Measurements from ENCODE around the gene CD209. TPM values are rescaled to one million over a fixed set of nuclear protein-coding genes. Genes with fewer than 3 reads are reported as not detected.

Gene CD209, protein sequence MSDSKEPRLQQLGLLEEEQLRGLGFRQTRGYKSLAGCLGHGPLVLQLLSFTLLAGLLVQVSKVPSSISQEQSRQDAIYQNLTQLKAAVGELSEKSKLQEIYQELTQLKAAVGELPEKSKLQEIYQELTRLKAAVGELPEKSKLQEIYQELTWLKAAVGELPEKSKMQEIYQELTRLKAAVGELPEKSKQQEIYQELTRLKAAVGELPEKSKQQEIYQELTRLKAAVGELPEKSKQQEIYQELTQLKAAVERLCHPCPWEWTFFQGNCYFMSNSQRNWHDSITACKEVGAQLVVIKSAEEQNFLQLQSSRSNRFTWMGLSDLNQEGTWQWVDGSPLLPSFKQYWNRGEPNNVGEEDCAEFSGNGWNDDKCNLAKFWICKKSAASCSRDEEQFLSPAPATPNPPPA
- not detected in 2 replicates for polyA plus RNA-seq
- polyA minus RNA-seq: not detected in 2 replicates

DNA sequence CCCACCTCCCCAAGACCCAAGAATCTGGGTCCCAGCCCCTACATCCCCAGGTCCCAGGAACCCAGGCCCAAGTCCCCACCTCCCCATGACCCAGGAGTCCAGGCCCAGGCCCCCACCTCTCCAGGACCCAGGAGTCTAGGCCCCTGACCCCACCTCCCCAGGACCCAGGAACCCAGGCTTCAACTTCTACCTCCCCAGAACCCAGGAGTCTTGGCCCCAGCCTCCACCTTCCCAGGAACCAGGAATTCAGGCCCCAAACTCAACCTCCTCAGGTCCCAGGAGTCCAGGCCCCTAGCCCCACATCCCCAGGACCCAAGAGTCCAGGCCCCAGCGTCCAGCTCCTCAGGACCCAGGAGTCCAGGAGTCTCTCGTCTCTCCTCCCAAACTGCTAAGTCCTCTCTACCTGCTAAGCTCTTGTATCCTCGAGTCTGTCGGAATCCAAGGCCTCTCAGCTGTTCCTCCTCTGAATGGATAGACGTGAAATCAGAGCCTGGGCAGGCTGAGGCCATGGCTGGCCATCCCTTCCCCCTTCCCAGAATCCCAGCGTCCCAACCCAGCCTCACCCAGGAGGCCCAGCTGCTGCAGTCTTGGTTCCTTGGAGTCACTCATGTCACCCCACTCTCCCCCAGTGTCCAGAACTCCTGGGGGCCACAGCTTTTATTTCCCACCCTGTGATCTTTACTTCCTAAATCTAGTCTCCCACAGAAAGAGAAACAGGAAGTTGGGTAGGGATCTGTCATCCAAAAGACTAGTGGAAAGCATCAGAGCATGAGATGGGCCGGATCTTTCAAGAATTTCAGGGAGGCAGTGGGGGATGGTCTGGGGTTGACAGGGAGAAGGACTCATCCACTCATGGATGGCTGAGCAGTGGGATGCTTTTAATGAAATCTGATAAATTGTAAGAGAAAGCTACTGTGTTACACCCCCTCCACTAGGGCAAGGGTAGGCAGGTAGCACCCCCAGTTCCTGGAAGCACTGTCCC, at the start of gene CD209:
CD209 (minus strand) TSS at position 632 of the 982 bp plus-strand sequence; CDS start at position 609, 23 bp downstream.
- no peak within 1 kb of the TSS for H2AFZ ChIP-seq (ENCODE audit: low read depth, low read length)
- TF ChIP-seq SMC3 (conservative IDR thresholded peaks at IDR 0.05; ENCODE audit: poor library complexity): no peak
- no peak for TF ChIP-seq EP300 (conservative IDR thresholded peaks at IDR 0.05; ENCODE audit: poor library complexity, severe bottlenecking)
- no peak for TF ChIP-seq CTCF (IDR thresholded peaks at IDR 0.05; ENCODE audit: poor library complexity, severe bottlenecking)
- TF ChIP-seq, protein P1, sequence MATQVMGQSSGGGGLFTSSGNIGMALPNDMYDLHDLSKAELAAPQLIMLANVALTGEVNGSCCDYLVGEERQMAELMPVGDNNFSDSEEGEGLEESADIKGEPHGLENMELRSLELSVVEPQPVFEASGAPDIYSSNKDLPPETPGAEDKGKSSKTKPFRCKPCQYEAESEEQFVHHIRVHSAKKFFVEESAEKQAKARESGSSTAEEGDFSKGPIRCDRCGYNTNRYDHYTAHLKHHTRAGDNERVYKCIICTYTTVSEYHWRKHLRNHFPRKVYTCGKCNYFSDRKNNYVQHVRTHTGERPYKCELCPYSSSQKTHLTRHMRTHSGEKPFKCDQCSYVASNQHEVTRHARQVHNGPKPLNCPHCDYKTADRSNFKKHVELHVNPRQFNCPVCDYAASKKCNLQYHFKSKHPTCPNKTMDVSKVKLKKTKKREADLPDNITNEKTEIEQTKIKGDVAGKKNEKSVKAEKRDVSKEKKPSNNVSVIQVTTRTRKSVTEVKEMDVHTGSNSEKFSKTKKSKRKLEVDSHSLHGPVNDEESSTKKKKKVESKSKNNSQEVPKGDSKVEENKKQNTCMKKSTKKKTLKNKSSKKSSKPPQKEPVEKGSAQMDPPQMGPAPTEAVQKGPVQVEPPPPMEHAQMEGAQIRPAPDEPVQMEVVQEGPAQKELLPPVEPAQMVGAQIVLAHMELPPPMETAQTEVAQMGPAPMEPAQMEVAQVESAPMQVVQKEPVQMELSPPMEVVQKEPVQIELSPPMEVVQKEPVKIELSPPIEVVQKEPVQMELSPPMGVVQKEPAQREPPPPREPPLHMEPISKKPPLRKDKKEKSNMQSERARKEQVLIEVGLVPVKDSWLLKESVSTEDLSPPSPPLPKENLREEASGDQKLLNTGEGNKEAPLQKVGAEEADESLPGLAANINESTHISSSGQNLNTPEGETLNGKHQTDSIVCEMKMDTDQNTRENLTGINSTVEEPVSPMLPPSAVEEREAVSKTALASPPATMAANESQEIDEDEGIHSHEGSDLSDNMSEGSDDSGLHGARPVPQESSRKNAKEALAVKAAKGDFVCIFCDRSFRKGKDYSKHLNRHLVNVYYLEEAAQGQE (IDR thresholded peaks at IDR 0.05; ENCODE audit: borderline replicate concordance): no peak
- TF ChIP-seq TAF1 (IDR thresholded peaks at IDR 0.05; ENCODE audit: low read depth): no peak
- no peak for TF ChIP-seq RAD21 (conservative IDR thresholded peaks at IDR 0.05)
- no peak for TF ChIP-seq EZH2 (IDR thresholded peaks at IDR 0.05; ENCODE audit: borderline replicate concordance, insufficient read depth, low read length, poor library complexity, severe bottlenecking)
- no peak for TF ChIP-seq POLR2AphosphoS5 (IDR thresholded peaks at IDR 0.05)
- no peak for TF ChIP-seq MXI1 (conservative IDR thresholded peaks at IDR 0.05; ENCODE audit: poor library complexity, severe bottlenecking)
- H3K27me3 ChIP-seq (ENCODE audit: insufficient read depth, low read depth, low read length): no peaks in the 10 kb centered on the region
- no peak within 1 kb of the TSS for H3K4me3 ChIP-seq (ENCODE audit: low read length)
- H3K9ac ChIP-seq (ENCODE audit: low read length): no peak within 1 kb of the TSS
- no peak within 1 kb of the TSS for H3K4me2 ChIP-seq (ENCODE audit: low read length)
- no peaks in the 10 kb centered on the region for H3F3A ChIP-seq (ENCODE audit: insufficient read depth, low read length, poor library complexity, severe bottlenecking)
- no peak within 1 kb of the TSS for H3K27ac ChIP-seq (ENCODE audit: low read length)
- no peaks in the 10 kb centered on the region for H3K9me3 ChIP-seq (ENCODE audit: low read length)
- no peaks in the 10 kb centered on the region for H3K36me3 ChIP-seq (ENCODE audit: insufficient read depth, low read length)
- H3K79me2 ChIP-seq (replicated peaks; ENCODE audit: insufficient read depth, low read length): no peaks in the 10 kb centered on the region
- H3K9me2 ChIP-seq (ENCODE audit: insufficient read depth, low read length): no peaks in the 10 kb centered on the region
- H4K20me1 ChIP-seq (ENCODE audit: insufficient read depth): no peaks in the 10 kb centered on the region

DNA sequence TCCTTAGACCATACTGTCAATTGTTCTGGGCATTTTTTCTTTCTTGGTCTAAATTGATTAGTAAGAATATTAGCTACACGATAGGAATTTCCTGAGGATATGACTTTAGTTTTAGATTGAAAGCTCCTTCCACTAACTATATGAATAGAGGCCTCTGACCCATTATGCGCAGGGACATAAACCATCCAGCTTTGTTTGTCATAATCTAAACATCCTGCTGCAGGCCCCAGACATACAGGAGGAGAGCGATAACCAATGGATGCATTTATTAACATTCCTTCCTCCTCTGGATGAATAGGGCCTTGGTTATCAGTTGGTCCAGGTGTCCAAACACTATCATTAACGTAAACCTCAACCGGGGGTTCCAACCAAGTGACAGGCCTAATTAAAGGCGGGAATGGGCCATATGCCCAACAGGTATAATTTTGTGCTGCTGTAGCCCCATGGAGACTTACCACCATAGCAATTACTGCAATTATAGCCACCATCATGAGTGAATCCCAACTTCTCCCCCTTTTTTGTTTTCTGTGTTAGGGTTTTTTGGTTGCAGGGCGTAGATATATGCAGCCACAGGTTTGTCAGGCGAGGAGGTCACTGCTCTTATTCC, 48.3 kb upstream of the CD209 start:
- no peak overlapping the region for H3K9ac ChIP-seq (ENCODE audit: low read length)
- no peaks in the 10 kb centered on the region for H4K20me1 ChIP-seq (ENCODE audit: insufficient read depth)
- no peaks in the 10 kb centered on the region for H3F3A ChIP-seq (ENCODE audit: insufficient read depth, low read length, poor library complexity, severe bottlenecking)
- H3K4me3 ChIP-seq (ENCODE audit: low read length): no peak overlapping the region
- H3K79me2 ChIP-seq (replicated peaks; ENCODE audit: insufficient read depth, low read length): no peaks in the 10 kb centered on the region
- no peak overlapping the region for H3K4me2 ChIP-seq (ENCODE audit: low read length)
- TF ChIP-seq RAD21 (conservative IDR thresholded peaks at IDR 0.05): no peak
- TF ChIP-seq CTCF (IDR thresholded peaks at IDR 0.05; ENCODE audit: poor library complexity, severe bottlenecking): no peak
- TF ChIP-seq EP300 (conservative IDR thresholded peaks at IDR 0.05; ENCODE audit: poor library complexity, severe bottlenecking): no peak
- no peak for TF ChIP-seq EZH2 (IDR thresholded peaks at IDR 0.05; ENCODE audit: borderline replicate concordance, insufficient read depth, low read length, poor library complexity, severe bottlenecking)
- TF ChIP-seq MXI1 (conservative IDR thresholded peaks at IDR 0.05; ENCODE audit: poor library complexity, severe bottlenecking): no peak
- no peak for TF ChIP-seq POLR2AphosphoS5 (IDR thresholded peaks at IDR 0.05)
- no peak for TF ChIP-seq TAF1 (IDR thresholded peaks at IDR 0.05; ENCODE audit: low read depth)
- no peak for TF ChIP-seq SMC3 (conservative IDR thresholded peaks at IDR 0.05; ENCODE audit: poor library complexity)
- TF ChIP-seq, protein P1 (IDR thresholded peaks at IDR 0.05; ENCODE audit: borderline replicate concordance): no peak
- H3K27ac ChIP-seq (ENCODE audit: low read length): no peak overlapping the region
- peaks cover 3% of the 10 kb centered on the region for H3K27me3 ChIP-seq (ENCODE audit: insufficient read depth, low read depth, low read length)
- H3K9me2 ChIP-seq (ENCODE audit: insufficient read depth, low read length): no peaks in the 10 kb centered on the region
- no peak overlapping the region for H2AFZ ChIP-seq (ENCODE audit: low read depth, low read length)
- H3K36me3 ChIP-seq (ENCODE audit: insufficient read depth, low read length): no peaks in the 10 kb centered on the region
- H3K9me3 ChIP-seq (ENCODE audit: low read length): no peaks in the 10 kb centered on the region
